AG20443 (cell line): ENCODE results near the gene IYD.
A peak's percentile ranks its signal among the peaks of the same experiment; 100 is the strongest.

ENCODE experiments used
- DNase-seq: peaks from one replicate; pipeline ENCODE4 v3.0.0; 2012; ENCODE audit warnings: low spot score, mixed read lengths

The IYD gene

GRCh38 chr6:150394899-150395295 lies 26.1 kb downstream of the IYD start:
- DNase-seq, result no peak

DNA sequence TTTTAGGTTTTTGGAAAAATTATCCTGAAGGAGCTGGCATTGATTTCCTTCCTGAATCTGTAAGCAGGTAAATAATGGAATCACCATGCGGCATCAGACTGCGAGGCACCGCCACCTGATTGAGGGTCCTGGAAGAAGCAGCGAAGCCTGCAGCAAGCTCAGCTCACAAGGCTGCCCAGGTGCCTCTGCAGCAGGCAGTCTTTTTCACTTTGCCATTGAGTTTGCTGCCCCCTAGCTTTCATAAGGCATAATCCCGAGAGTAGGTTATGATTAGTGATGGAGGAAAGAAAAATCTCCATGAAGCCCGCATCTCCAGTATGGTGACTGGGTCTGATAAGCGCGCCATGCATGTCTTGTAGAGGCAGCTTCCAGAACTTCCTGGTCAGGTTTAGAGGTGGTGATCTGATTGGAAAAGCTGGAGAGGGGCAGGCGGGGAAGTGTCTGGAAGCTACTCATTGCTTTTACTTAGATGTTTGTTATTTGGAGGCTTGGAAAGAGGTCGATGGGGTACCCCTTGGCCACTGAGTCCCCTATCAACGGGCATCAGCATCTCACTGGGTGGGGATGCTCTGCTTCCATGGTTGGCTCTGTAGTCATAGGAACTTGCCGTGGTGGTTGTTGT lies 26.7 kb downstream of the IYD start:
- DNase-seq, result peak; percentile 75

- DNase-seq, result peak; percentile 75
Measured at GRCh38 chr6:150403458-150404246, 34.8 kb downstream of the IYD start.

DNA sequence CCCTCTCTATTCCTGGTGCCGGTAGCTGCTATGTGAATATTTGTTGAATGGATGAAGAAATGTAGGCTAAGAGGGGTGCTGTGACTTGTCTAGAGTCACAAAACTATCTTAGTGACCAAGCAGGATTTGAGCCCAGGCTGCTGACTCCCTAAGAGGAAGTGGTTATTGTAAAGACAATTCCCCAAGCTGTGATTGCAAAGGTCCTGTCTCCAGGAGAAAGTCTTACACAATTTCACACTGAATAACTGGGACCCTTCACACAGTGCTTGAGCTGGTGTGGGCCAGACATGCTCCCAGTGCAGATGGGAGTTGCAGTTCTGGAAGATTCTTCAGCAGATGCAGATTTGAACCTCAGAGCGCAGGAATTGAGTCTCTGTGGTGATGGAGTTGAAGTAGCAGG lies 38.1 kb downstream of the IYD start:
- DNase-seq, result no peak

- no peak for DNase-seq
Measured at GRCh38 chr6:150408842-150409241, 40.0 kb downstream of the IYD start.

GRCh38 chr6:150409576-150410066 lies 40.8 kb downstream of the IYD start:
- DNase-seq, result no peak

GRCh38 chr6:150410399-150410798 lies 41.6 kb downstream of the IYD start:
- DNase-seq, result no peak

- DNase-seq, result no peak
Measured at GRCh38 chr6:150410906-150411305, 42.1 kb downstream of the IYD start.

DNA sequence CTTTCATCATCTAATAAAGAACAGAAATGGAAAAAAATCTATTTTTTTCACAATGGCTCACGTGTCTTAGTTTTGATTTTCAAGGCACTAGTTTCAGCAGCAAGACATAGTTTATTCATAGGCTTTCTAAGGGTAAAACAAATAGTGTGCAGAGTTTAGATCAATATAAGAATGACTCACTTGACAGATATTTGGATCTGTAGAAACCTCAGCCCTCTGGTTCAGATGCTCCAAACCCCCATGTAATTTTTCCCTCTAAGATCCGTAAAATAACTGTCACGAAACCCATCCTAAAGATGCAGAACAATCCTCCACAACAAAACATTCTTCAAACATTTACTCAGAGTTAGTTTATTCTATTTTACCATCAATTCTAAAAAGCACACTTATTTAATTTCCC lies 43.4 kb downstream of the IYD start:
- no peak for DNase-seq

DNA sequence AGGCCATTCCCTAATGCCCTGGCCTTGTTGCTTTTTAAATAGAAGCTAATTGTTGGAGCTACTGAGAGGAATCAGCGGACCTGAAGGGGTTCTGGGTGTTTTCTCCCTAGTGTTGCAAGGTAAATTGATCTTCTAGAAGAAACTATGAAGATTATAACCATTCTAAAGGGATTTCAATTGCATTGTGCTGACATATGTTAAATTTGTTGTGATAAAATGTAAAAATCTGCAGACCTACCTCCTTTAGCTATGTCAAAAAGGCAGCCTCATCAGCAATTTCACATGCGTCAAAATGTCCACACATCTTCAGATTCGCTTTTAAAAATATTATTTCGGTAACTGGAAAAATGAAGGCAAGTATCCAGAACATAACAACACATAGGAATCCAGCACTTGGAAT lies 44.4 kb downstream of the IYD start:
- DNase-seq, result no peak

DNA sequence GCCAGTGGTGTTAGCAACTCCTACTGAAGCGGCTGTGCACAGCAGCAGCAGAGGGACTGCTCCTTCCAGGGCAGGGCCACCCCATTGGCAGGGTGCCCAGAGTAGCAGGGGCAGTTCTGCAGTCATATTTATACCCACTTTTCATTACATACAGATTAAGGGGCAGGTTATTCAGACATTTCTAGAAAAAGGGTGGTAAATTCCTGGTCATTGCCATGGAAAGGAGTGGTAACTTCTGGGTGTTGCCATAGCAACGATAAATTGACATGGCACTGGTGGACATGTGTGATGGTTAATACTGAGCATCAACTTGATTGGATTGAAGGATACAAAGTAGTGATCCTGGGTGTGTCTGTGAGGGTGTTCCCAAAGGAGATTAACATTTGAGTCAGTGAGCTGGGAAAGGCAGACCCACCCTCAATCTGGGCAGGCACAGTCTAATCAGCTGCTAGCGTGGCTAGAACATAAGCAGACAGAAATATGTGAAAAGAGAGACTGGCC lies 45.0 kb downstream of the IYD start:
- no peak for DNase-seq

DNA sequence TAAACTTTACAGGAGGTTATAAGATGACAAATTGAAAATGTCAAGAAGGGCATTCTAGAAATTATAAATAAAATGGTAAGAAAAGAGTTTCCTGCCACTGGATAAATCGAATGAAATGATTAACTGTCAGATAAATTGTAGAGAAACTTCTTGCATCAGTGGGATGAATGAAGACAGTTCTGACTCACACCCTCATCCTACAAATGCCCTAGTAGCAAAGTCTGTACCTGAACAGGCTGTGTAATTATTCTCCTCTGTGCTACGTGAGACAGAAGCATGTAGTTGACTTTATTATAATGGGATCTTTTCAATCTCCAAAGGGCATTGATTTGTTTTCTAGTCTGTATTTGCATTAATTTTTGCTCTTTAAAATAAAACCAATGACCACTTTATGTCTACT lies 47.3 kb downstream of the IYD start:
- no peak for DNase-seq

DNA sequence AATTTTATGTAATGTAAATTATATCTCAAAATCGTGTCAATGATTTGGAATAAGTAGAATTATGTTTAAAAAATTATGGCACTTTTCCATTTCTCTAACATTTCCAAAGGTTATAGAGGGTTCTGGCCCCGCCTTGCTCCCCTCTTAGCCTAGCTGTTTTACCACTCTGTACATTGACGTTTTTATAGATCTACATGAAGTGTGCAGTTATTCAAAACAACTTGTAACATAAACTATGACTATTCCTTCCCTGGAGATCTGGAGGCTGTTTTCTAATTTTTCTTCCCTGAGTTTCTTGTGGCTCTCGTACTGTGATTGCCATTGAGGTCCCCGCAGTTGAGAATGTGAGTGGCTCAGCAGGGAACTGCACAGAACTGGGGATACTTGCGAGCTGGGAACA lies 48.4 kb downstream of the IYD start:
- no peak for DNase-seq

DNA sequence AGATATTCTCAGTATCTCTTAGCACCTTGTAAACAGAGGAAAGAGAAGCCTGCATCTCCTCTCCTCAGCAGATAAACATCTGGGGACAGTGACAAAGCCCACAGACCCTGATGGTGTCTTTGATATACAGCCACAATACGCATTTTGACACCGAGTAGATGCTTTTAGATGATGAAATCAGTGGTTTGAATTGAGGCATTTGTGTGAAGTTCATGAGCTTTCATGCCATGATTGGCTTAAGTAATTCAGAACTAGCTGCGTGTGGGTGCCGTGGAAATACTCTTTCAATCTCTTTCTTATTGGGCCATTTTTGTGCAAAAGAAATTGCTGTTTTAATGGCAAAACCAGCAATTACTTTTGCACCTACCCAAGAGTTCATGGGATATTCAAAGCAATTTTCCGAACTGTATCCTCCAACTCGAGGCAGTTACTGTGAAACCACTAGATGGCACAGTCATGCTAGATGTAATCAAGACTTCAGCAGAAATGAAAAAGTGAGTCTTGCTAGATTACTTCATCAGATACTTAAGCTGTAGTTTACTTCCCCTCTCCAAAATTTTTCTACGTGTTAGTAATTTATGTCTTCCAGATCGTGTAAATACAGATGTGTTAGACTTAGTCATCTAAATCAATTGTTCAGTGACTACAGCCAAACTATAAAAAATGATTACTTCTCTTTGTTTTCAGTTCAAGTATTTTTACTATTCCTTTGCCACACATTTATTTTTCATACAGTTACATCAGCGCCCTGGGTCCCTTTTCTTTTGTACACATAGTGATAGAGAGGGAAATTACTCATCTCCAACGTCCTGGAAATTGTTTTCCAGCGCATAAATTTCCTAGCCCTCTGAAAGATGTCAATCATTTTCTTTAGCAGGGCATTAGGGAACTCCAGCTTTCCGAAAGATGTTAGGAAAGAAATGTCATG lies 49.4 kb downstream of the IYD start:
- DNase-seq, result peak; percentile 77

- peak; percentile 80 for DNase-seq
Measured at GRCh38 chr6:150418827-150419594, 50.2 kb downstream of the IYD start.

GRCh38 chr6:150420428-150420827 lies 51.6 kb downstream of the IYD start:
- DNase-seq, result no peak

DNA sequence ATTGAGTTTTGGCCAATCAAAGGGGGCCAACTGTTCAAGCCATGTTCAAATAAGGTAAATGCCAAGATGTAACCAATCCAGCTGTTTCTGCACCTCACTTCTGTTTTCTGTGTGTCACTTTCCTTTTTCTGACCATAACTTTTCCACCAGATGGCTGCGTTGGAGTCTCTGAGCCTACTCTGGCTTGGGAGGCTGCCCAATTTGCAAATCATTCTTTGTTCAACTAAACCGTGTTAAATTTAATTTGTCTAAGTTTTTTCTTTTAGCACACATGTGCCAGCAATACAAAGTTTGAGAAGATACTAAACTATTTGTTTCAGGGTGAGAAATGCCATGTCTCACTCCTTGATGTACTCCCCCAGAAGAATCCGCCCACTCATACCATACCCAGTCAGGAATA lies 52.1 kb downstream of the IYD start:
- no peak for DNase-seq

- no peak for DNase-seq
Measured at GRCh38 chr6:150425508-150425907, 56.7 kb downstream of the IYD start.

GRCh38 chr6:150426198-150426597 lies 57.4 kb downstream of the IYD start:
- no peak for DNase-seq

GRCh38 chr6:150427037-150427602 lies 58.3 kb downstream of the IYD start:
- no peak for DNase-seq

GRCh38 chr6:150427843-150428242 lies 59.0 kb downstream of the IYD start:
- no peak for DNase-seq
